ENCODE measurements around the gene EFR3B. TPM values are rescaled to one million over a fixed set of nuclear protein-coding genes. Genes with fewer than 3 reads are reported as not detected.

EFR3B gene
- total and polyA plus RNA-seq, 2 of the 13 experiments (the other 11 are each of a cell fraction or from before 2014, with no cell fraction given), result 0.42 TPM

DNA sequence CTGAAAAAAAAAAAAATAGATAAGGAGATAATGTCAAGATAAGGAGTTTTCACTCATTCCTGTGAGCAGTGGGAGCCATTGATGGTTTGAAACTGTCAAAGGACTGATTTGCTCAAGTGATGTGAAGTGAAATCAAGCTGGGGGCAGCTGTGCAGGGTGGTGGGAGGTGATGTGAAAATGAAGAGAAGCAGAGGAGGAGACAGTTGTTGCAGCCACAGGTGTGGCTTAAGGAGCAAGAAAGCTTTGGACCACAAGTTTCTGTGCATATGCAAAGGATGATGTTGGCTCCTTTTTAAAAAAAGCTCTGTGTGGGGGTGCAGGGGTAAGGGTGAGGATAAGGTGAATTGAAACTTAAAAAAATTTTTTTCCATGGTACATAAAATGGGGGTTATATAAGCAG is 8.3 kb downstream of the EFR3B start (continued):
- TF ChIP-seq, protein P1, sequence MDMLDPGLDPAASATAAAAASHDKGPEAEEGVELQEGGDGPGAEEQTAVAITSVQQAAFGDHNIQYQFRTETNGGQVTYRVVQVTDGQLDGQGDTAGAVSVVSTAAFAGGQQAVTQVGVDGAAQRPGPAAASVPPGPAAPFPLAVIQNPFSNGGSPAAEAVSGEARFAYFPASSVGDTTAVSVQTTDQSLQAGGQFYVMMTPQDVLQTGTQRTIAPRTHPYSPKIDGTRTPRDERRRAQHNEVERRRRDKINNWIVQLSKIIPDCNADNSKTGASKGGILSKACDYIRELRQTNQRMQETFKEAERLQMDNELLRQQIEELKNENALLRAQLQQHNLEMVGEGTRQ (IDR thresholded peaks at IDR 0.05; ENCODE audit: low read depth, low read length), result no peak
- TF ChIP-seq, protein P1 (CRISPR knock-in tag; IDR thresholded peaks at IDR 0.05; ENCODE audit: borderline replicate concordance), result no peak
- TF ChIP-seq, protein P2, sequence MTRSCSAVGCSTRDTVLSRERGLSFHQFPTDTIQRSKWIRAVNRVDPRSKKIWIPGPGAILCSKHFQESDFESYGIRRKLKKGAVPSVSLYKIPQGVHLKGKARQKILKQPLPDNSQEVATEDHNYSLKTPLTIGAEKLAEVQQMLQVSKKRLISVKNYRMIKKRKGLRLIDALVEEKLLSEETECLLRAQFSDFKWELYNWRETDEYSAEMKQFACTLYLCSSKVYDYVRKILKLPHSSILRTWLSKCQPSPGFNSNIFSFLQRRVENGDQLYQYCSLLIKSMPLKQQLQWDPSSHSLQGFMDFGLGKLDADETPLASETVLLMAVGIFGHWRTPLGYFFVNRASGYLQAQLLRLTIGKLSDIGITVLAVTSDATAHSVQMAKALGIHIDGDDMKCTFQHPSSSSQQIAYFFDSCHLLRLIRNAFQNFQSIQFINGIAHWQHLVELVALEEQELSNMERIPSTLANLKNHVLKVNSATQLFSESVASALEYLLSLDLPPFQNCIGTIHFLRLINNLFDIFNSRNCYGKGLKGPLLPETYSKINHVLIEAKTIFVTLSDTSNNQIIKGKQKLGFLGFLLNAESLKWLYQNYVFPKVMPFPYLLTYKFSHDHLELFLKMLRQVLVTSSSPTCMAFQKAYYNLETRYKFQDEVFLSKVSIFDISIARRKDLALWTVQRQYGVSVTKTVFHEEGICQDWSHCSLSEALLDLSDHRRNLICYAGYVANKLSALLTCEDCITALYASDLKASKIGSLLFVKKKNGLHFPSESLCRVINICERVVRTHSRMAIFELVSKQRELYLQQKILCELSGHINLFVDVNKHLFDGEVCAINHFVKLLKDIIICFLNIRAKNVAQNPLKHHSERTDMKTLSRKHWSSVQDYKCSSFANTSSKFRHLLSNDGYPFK (CRISPR knock-in tag; IDR thresholded peaks at IDR 0.05; ENCODE audit: borderline replicate concordance), result no peak
- TF ChIP-seq NCOR1 (IDR thresholded peaks at IDR 0.05; ENCODE audit: borderline replicate concordance, low read length), result no peak

DNA sequence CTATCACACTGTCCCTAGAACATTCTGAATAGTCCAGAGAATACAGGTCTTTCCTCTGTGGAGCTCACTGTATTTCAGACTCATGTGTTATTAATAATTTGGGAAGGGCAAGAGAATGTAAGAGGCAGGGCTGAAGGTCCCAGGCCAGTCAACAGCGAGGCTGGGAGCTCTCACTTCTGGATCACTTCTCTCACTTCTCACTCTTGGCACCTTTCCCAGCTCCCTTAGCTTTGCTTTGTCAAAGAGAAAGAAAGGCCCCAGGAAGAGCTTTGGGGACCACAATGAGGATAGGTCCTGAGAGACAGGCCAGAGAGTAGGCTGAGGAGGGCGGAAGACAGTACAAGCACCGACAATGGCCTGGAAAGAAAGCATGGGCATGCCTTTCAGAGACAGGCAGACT is 11.2 kb downstream of the EFR3B start:
- 63% methylated on average over 3 of the region's 3 CpGs for WGBS (ENCODE audit: low lambda C conversion rate)
- BruUV-seq (replicated peaks), result no TSS peak
- no peak for FAIRE-seq
- TF ChIP-seq, protein P3, sequence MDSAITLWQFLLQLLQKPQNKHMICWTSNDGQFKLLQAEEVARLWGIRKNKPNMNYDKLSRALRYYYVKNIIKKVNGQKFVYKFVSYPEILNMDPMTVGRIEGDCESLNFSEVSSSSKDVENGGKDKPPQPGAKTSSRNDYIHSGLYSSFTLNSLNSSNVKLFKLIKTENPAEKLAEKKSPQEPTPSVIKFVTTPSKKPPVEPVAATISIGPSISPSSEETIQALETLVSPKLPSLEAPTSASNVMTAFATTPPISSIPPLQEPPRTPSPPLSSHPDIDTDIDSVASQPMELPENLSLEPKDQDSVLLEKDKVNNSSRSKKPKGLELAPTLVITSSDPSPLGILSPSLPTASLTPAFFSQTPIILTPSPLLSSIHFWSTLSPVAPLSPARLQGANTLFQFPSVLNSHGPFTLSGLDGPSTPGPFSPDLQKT (CRISPR knock-in tag; IDR thresholded peaks at IDR 0.05; ENCODE audit: borderline replicate concordance), result no peak
- TF ChIP-seq EHMT2 (IDR thresholded peaks at IDR 0.05; ENCODE audit: borderline replicate concordance, low read depth, low read length) (no peak), ZNF674 (CRISPR knock-in tag; IDR thresholded peaks at IDR 0.05; ENCODE audit: low read depth) (no peak), NCOR1 (IDR thresholded peaks at IDR 0.05; ENCODE audit: borderline replicate concordance, low read length) (no peak), ZNF326 (CRISPR knock-in tag; IDR thresholded peaks at IDR 0.05; ENCODE audit: borderline replicate concordance) (no peak)
- TF ChIP-seq, protein P4, sequence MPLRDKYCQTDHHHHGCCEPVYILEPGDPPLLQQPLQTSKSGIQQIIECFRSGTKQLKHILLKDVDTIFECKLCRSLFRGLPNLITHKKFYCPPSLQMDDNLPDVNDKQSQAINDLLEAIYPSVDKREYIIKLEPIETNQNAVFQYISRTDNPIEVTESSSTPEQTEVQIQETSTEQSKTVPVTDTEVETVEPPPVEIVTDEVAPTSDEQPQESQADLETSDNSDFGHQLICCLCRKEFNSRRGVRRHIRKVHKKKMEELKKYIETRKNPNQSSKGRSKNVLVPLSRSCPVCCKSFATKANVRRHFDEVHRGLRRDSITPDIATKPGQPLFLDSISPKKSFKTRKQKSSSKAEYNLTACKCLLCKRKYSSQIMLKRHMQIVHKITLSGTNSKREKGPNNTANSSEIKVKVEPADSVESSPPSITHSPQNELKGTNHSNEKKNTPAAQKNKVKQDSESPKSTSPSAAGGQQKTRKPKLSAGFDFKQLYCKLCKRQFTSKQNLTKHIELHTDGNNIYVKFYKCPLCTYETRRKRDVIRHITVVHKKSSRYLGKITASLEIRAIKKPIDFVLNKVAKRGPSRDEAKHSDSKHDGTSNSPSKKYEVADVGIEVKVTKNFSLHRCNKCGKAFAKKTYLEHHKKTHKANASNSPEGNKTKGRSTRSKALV (CRISPR knock-in tag; IDR thresholded peaks at IDR 0.05), result no peak
- TF ChIP-seq, protein P5, sequence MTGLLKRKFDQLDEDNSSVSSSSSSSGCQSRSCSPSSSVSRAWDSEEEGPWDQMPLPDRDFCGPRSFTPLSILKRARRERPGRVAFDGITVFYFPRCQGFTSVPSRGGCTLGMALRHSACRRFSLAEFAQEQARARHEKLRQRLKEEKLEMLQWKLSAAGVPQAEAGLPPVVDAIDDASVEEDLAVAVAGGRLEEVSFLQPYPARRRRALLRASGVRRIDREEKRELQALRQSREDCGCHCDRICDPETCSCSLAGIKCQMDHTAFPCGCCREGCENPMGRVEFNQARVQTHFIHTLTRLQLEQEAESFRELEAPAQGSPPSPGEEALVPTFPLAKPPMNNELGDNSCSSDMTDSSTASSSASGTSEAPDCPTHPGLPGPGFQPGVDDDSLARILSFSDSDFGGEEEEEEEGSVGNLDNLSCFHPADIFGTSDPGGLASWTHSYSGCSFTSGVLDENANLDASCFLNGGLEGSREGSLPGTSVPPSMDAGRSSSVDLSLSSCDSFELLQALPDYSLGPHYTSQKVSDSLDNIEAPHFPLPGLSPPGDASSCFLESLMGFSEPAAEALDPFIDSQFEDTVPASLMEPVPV (CRISPR knock-in tag; IDR thresholded peaks at IDR 0.05), result no peak

More for the DNA sequence above, 11.2 kb downstream of the EFR3B start:
- Histone ChIP-seq H3K4me1 (ENCODE audit: insufficient read depth, low read length) (no peaks in the 10 kb centered on the region), H2AFZ (ENCODE audit: low read length) (no peak overlapping the region), H3K9ac (ENCODE audit: insufficient read depth, low read depth, low read length) (no peak overlapping the region), H3K27ac (ENCODE audit: extremely low read length, insufficient read depth, low read length) (no peak overlapping the region), H4K20me1 (ENCODE audit: insufficient read depth, low read length) (no peaks in the 10 kb centered on the region), H3K79me2 (ENCODE audit: insufficient read depth, low read length) (no peaks in the 10 kb centered on the region), H3K9me3 (ENCODE audit: low read length) (no peaks in the 10 kb centered on the region), H3K27me3 (ENCODE audit: control insufficient read depth in 1 of 2, insufficient read depth in 2 of 2, low read length in 2 of 2) (no peaks in the 10 kb centered on the region), H3K4me3 (replicated peaks in 1 of 3; ENCODE audit: insufficient read depth in 1 of 3, low read depth in 2 of 3, low read length in 3 of 3) (no peak overlapping the region), H3K36me3 (replicated peaks in 1 of 2; ENCODE audit: control insufficient read depth in 1 of 2, insufficient read depth in 2 of 2, low read length in 2 of 2) (no peaks in the 10 kb centered on the region), H3K4me2 (ENCODE audit: low read depth, low read length) (no peak overlapping the region)
- in situ Hi-C loops (cut with HindIII; ENCODE audit: extremely low pct_ligation_motif_present, low pct_unique_long_range_greater_than_20kb), result no loop called here
- intact Hi-C loops (cut with micrococcal nuclease; ENCODE audit: unreplicated experiment), result no loop called here
- no peak for ATAC-seq
- POLR2A ChIA-PET, result no interaction called here
- DNase-seq (ENCODE audit: low spot score), result no peak
- CTCF ChIA-PET (ENCODE audit: low intra/inter-chr PET ratio, low total read pairs), result no interaction called here
